HFF-Myc (cell line): ENCODE results near the gene KRT2.

ENCODE experiments used
- DNase-seq: peaks from one replicate; pipeline ENCODE4 v3.0.0-alpha.2; 2011; ENCODE audit warnings: low read depth; ENCODE audit errors: extremely low read depth
- H3K4me3 ChIP-seq: replicated peaks from 2 replicates; pipeline ENCODE4 v1.5.1; 2011; ENCODE audit warnings: low read depth, mild to moderate bottlenecking, control low read depth, low read length
- CTCF ChIP-seq: IDR thresholded peaks from 2 replicates; pipeline ENCODE4 v1.5.1; 2012; ENCODE audit warnings: mild to moderate bottlenecking, low read depth, low read length, control low read depth; ENCODE audit errors: missing control alignments

Gene KRT2

GRCh38 chr12:52598966-52599365, 53.0 kb downstream of the KRT2 start:
- no peak for DNase-seq
- no peak overlapping the region for H3K4me3 ChIP-seq
- TF ChIP-seq CTCF, result no peak
